ENCODE results near the gene ABCA12. TPM values are rescaled to one million over a fixed set of nuclear protein-coding genes. Genes with fewer than 3 reads are reported as not detected.

ABCA12 gene
- total RNA-seq, 2 experiments from 2014 or later, result not detected

GRCh38 chr2:215063526-215063925 lies 74.9 kb downstream of the ABCA12 start:
- no peaks in the 10 kb centered on the region for H3K4me1 Mint-ChIP-seq
- no peaks in the 10 kb centered on the region for H3K36me3 Mint-ChIP-seq (ENCODE audit: low read depth)
- intact Hi-C loops (cut with DNase I, micrococcal nuclease), result no loop called here
- POLR2A ChIA-PET, result no interaction called here
- CTCF ChIA-PET, result no interaction called here
- ATAC-seq (no peak), DNase-seq (no peak)
- H3K27me3 Mint-ChIP-seq, result peaks cover 6% of the 10 kb centered on the region
- no peaks in the 10 kb centered on the region for H3K9me3 Mint-ChIP-seq (ENCODE audit: low read depth)
- H3K27ac Mint-ChIP-seq, result no peak overlapping the region
- H3K4me3 Mint-ChIP-seq, result no peak overlapping the region

GRCh38 chr2:215060861-215061536 lies 77.4 kb downstream of the ABCA12 start:
- no peak overlapping the region for H3K27ac Mint-ChIP-seq
- POLR2A ChIA-PET, result no interaction called here
- H3K4me1 Mint-ChIP-seq, result no peaks in the 10 kb centered on the region
- DNase-seq (no peak), ATAC-seq (no peak)
- no peaks in the 10 kb centered on the region for H3K36me3 Mint-ChIP-seq (ENCODE audit: low read depth)
- no peaks in the 10 kb centered on the region for H3K9me3 Mint-ChIP-seq (ENCODE audit: low read depth)
- H3K4me3 Mint-ChIP-seq, result no peak overlapping the region
- peaks cover 3% of the 10 kb centered on the region for H3K27me3 Mint-ChIP-seq
- intact Hi-C loops (cut with DNase I, micrococcal nuclease), result no loop called here
- CTCF ChIA-PET, result no interaction called here

- POLR2A ChIA-PET, result no interaction called here
- intact Hi-C loops (cut with DNase I, micrococcal nuclease), result no loop called here
- Mint-ChIP-seq H3K27me3 (no peaks in the 10 kb centered on the region), H3K4me1 (no peaks in the 10 kb centered on the region), H3K9me3 (ENCODE audit: low read depth) (no peaks in the 10 kb centered on the region), H3K4me3 (no peak overlapping the region), H3K27ac (no peak overlapping the region), H3K36me3 (ENCODE audit: low read depth) (no peaks in the 10 kb centered on the region)
- CTCF ChIA-PET, result no interaction called here
- DNase-seq (no peak), ATAC-seq (no peak)
Measured at GRCh38 chr2:215059724-215060123, 78.7 kb downstream of the ABCA12 start.

GRCh38 chr2:215055891-215056290 lies 82.5 kb downstream of the ABCA12 start:
- CTCF ChIA-PET, result no interaction called here

GRCh38 chr2:215052810-215053209 lies 85.6 kb downstream of the ABCA12 start:
- ChIA-PET CTCF (no interaction called here), POLR2A (no interaction called here)
- H3K27me3 Mint-ChIP-seq, result no peaks in the 10 kb centered on the region
- H3K27ac Mint-ChIP-seq, result no peak overlapping the region
- no peak for DNase-seq
- H3K36me3 Mint-ChIP-seq (ENCODE audit: low read depth), result no peaks in the 10 kb centered on the region
- H3K4me1 Mint-ChIP-seq, result no peaks in the 10 kb centered on the region
- no peak for ATAC-seq
- intact Hi-C loops (cut with DNase I, micrococcal nuclease), result no loop called here
- H3K9me3 Mint-ChIP-seq (ENCODE audit: low read depth), result no peaks in the 10 kb centered on the region
- H3K4me3 Mint-ChIP-seq, result no peak overlapping the region

More at GRCh38 chr2:215055891-215056290, 82.5 kb downstream of the ABCA12 start:
- ATAC-seq (no peak), DNase-seq (no peak)
- Mint-ChIP-seq H3K4me1 (no peaks in the 10 kb centered on the region), H3K27ac (no peak overlapping the region), H3K9me3 (ENCODE audit: low read depth) (no peaks in the 10 kb centered on the region), H3K36me3 (ENCODE audit: low read depth) (no peaks in the 10 kb centered on the region), H3K4me3 (no peak overlapping the region), H3K27me3 (no peaks in the 10 kb centered on the region)
- intact Hi-C loops (cut with DNase I, micrococcal nuclease), result no loop called here
- POLR2A ChIA-PET, result no interaction called here

- H3K4me3 Mint-ChIP-seq, result no peak overlapping the region
- CTCF ChIA-PET, result no interaction called here
- intact Hi-C loops (cut with DNase I, micrococcal nuclease), result no loop called here
Measured at GRCh38 chr2:215052404-215052803, 86.0 kb downstream of the ABCA12 start.

GRCh38 chr2:215049341-215049740 lies 89.1 kb downstream of the ABCA12 start:
- intact Hi-C loops (cut with DNase I, micrococcal nuclease), result no loop called here
- no peaks in the 10 kb centered on the region for H3K9me3 Mint-ChIP-seq (ENCODE audit: low read depth)
- no peaks in the 10 kb centered on the region for H3K36me3 Mint-ChIP-seq (ENCODE audit: low read depth)
- no peaks in the 10 kb centered on the region for H3K27me3 Mint-ChIP-seq
- ChIA-PET CTCF (no interaction called here), POLR2A (no interaction called here)
- H3K4me1 Mint-ChIP-seq, result no peaks in the 10 kb centered on the region
- ATAC-seq (no peak), DNase-seq (no peak)
- H3K27ac Mint-ChIP-seq, result no peak overlapping the region
- H3K4me3 Mint-ChIP-seq, result no peak overlapping the region

More at GRCh38 chr2:215052404-215052803, 86.0 kb downstream of the ABCA12 start:
- DNase-seq (no peak), ATAC-seq (no peak)
- Mint-ChIP-seq H3K27me3 (no peaks in the 10 kb centered on the region), H3K27ac (no peak overlapping the region), H3K9me3 (ENCODE audit: low read depth) (no peaks in the 10 kb centered on the region), H3K36me3 (ENCODE audit: low read depth) (no peaks in the 10 kb centered on the region), H3K4me1 (no peaks in the 10 kb centered on the region)
- POLR2A ChIA-PET, result no interaction called here

- H3K9me3 Mint-ChIP-seq (ENCODE audit: low read depth), result peaks cover 4% of the 10 kb centered on the region
- ChIA-PET CTCF (no interaction called here), POLR2A (no interaction called here)
- H3K27ac Mint-ChIP-seq, result no peak overlapping the region
- ATAC-seq (no peak), DNase-seq (no peak)
- no peaks in the 10 kb centered on the region for H3K27me3 Mint-ChIP-seq
- no peak overlapping the region for H3K4me3 Mint-ChIP-seq
- H3K36me3 Mint-ChIP-seq (ENCODE audit: low read depth), result no peaks in the 10 kb centered on the region
- intact Hi-C loops (cut with DNase I, micrococcal nuclease), result no loop called here
- no peaks in the 10 kb centered on the region for H3K4me1 Mint-ChIP-seq
Measured at GRCh38 chr2:215038421-215038820, 100.0 kb downstream of the ABCA12 start.

GRCh38 chr2:215036314-215036713 lies 102.1 kb downstream of the ABCA12 start:
- Mint-ChIP-seq H3K4me3 (no peak overlapping the region), H3K36me3 (ENCODE audit: low read depth) (no peaks in the 10 kb centered on the region), H3K27me3 (no peaks in the 10 kb centered on the region), H3K27ac (no peak overlapping the region), H3K4me1 (no peaks in the 10 kb centered on the region), H3K9me3 (ENCODE audit: low read depth) (no peaks in the 10 kb centered on the region)
- CTCF ChIA-PET, result no interaction called here
- POLR2A ChIA-PET, result no interaction called here
- intact Hi-C loops (cut with DNase I, micrococcal nuclease), result loop anchor here in 1 of 2 experiments (2.0 kb wide), 1 partner anchor 20 kb away; no protein-coding TSS in a partner anchor
- no peak for ATAC-seq
- DNase-seq, result no peak

GRCh38 chr2:215034154-215034553 lies 104.3 kb downstream of the ABCA12 start:
- no peak for DNase-seq
- Mint-ChIP-seq H3K27ac (no peak overlapping the region), H3K36me3 (ENCODE audit: low read depth) (no peaks in the 10 kb centered on the region), H3K27me3 (no peaks in the 10 kb centered on the region), H3K9me3 (ENCODE audit: low read depth) (no peaks in the 10 kb centered on the region), H3K4me1 (no peaks in the 10 kb centered on the region), H3K4me3 (no peak overlapping the region)
- no peak for ATAC-seq
- CTCF ChIA-PET, result interaction anchor here (1.4 kb wide), 1 partner anchor 9 kb away, joined by 3 read pairs; no protein-coding TSS in a partner anchor
- POLR2A ChIA-PET, result no interaction called here
- intact Hi-C loops (cut with DNase I, micrococcal nuclease), result no loop called here

- no peaks in the 10 kb centered on the region for H3K9me3 Mint-ChIP-seq (ENCODE audit: low read depth)
- intact Hi-C loops (cut with DNase I, micrococcal nuclease), result no loop called here
- H3K27ac Mint-ChIP-seq, result no peak overlapping the region
- CTCF ChIA-PET, result no interaction called here
- H3K36me3 Mint-ChIP-seq (ENCODE audit: low read depth), result no peaks in the 10 kb centered on the region
- DNase-seq (no peak), ATAC-seq (no peak)
- H3K27me3 Mint-ChIP-seq, result no peaks in the 10 kb centered on the region
- no peak overlapping the region for H3K4me3 Mint-ChIP-seq
- POLR2A ChIA-PET, result no interaction called here
- no peaks in the 10 kb centered on the region for H3K4me1 Mint-ChIP-seq
Measured at GRCh38 chr2:215032153-215032552, 106.3 kb downstream of the ABCA12 start.

- no peak for ATAC-seq
- POLR2A ChIA-PET, result interaction anchor here (0.6 kb wide), 1 partner anchor 89 kb away, joined by 3 read pairs; no protein-coding TSS in a partner anchor
- no peak overlapping the region for H3K4me3 Mint-ChIP-seq
- no peaks in the 10 kb centered on the region for H3K27me3 Mint-ChIP-seq
- no peaks in the 10 kb centered on the region for H3K4me1 Mint-ChIP-seq
- no peaks in the 10 kb centered on the region for H3K9me3 Mint-ChIP-seq (ENCODE audit: low read depth)
- no peaks in the 10 kb centered on the region for H3K36me3 Mint-ChIP-seq (ENCODE audit: low read depth)
- no peak for DNase-seq
- CTCF ChIA-PET, result no interaction called here
- H3K27ac Mint-ChIP-seq, result no peak overlapping the region
- intact Hi-C loops (cut with DNase I, micrococcal nuclease), result no loop called here
Measured at GRCh38 chr2:215031321-215031720, 107.1 kb downstream of the ABCA12 start.

- no peaks in the 10 kb centered on the region for H3K9me3 Mint-ChIP-seq (ENCODE audit: low read depth)
- POLR2A ChIA-PET, result no interaction called here
- no peak overlapping the region for H3K27ac Mint-ChIP-seq
- CTCF ChIA-PET, result no interaction called here
- DNase-seq (no peak), ATAC-seq (no peak)
- intact Hi-C loops (cut with DNase I, micrococcal nuclease), result no loop called here
- no peaks in the 10 kb centered on the region for H3K4me1 Mint-ChIP-seq
- no peak overlapping the region for H3K4me3 Mint-ChIP-seq
- no peaks in the 10 kb centered on the region for H3K27me3 Mint-ChIP-seq
- no peaks in the 10 kb centered on the region for H3K36me3 Mint-ChIP-seq (ENCODE audit: low read depth)
Measured at GRCh38 chr2:215029936-215030335, 108.5 kb downstream of the ABCA12 start.

Measured in activated CD4-positive, alpha-beta T cell treated with anti-CD3 and anti-CD28 coated beads for 36 hours (primary cell).